Transverse colon (tissue), 3 donors: Measurements from ENCODE around the gene HECW1.

Experiments
- EP300 ChIP-seq: sonication (generic); formaldehyde crosslinking; IDR thresholded peaks from one replicate; pipeline ENCODE4 v1.6.1; 2017; ENCODE audit warnings: antibody characterized with exemption, low read depth
- POLR2A ChIP-seq: fragments of 450-650 bp; IDR thresholded peaks from one replicate; pipeline ENCODE4 v1.6.1; 2016; ENCODE audit warnings: antibody characterized with exemption, mild to moderate bottlenecking, moderate library complexity
- TF ChIP-seq, protein P1 (sequence below), 5 experiments: fragments of 200-600 bp in 3 of 5; fragments of 450-650 bp in 2 of 5; sonication (generic) in 3 of 5; IDR thresholded peaks; 1 replicate in 2 of 5; 2 replicates in 3 of 5; pipeline ENCODE4 v1.5.1; 2016 to 2017; ENCODE audit warnings: antibody characterized with exemption in 5 of 5, inconsistent platforms in 3 of 5, mild to moderate bottlenecking in 2 of 5, moderate library complexity in 1 of 5

DNA sequence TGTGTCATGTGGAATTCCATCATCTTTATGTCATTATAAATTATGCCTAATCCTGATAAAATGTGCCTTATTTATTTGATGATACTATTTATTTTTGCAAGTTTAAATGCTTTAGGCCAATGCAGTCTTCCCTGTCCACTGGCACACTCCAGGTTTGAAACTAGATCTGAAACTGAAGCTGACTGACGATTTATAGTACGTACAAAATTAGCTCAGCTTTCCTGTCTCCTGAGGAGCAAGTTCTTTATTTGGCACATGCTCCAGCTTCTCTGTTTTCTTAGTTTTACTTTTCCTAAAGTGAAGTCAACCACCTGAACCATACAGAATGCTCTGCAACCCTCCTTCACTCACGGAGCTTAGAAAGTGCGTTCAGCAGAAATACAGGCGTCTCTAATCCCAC, 164.1 kb downstream of the HECW1 start:
- TF ChIP-seq, protein P1, sequence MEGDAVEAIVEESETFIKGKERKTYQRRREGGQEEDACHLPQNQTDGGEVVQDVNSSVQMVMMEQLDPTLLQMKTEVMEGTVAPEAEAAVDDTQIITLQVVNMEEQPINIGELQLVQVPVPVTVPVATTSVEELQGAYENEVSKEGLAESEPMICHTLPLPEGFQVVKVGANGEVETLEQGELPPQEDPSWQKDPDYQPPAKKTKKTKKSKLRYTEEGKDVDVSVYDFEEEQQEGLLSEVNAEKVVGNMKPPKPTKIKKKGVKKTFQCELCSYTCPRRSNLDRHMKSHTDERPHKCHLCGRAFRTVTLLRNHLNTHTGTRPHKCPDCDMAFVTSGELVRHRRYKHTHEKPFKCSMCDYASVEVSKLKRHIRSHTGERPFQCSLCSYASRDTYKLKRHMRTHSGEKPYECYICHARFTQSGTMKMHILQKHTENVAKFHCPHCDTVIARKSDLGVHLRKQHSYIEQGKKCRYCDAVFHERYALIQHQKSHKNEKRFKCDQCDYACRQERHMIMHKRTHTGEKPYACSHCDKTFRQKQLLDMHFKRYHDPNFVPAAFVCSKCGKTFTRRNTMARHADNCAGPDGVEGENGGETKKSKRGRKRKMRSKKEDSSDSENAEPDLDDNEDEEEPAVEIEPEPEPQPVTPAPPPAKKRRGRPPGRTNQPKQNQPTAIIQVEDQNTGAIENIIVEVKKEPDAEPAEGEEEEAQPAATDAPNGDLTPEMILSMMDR (IDR thresholded peaks at IDR 0.05) = no peak
- TF ChIP-seq POLR2A (no peak), EP300 (no peak)
